COLO668 (cell line): ENCODE results near the gene COG3.
A peak's percentile ranks its signal among the peaks of the same experiment; 100 is the strongest.

Experiments used
- DNase-seq: peaks from one replicate; lab custom pipeline; 2025; ENCODE audit not compliant: unreplicated experiment; lab: John Stamatoyannopoulos, UW

COG3 gene

DNA sequence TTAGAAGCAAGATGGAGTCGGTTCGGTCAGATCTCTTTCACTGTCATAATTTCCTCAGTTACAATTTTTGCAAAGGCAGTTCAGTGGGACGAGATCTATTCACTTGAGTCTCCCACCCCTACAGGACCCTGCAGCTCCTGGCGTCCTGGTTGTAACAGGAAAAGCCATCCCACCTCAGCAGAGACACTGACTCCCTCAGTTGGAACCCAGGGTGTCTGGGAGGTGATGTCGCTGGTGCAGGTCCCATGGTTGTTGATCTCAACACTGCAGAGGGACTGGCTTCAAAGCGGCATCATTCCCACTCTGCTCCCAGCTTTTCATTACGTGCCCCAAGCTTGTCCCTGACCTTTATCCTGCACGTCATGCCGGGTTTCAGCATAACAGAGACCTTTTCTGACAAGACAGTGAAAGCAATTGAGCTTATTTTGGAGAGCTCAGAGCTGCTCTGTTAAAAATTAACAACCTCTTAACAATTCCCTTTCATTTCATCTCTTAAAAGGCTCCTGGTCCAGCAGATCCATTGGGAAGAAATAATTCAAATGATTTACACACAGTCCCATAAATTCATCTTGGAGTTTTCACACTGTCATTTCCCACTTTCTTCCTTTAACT, 17.6 kb upstream of the COG3 start:
- peak; percentile 39 for DNase-seq

GRCh38 chr13:45448965-45449559, 15.7 kb upstream of the COG3 start:
- DNase-seq = no peak

DNA sequence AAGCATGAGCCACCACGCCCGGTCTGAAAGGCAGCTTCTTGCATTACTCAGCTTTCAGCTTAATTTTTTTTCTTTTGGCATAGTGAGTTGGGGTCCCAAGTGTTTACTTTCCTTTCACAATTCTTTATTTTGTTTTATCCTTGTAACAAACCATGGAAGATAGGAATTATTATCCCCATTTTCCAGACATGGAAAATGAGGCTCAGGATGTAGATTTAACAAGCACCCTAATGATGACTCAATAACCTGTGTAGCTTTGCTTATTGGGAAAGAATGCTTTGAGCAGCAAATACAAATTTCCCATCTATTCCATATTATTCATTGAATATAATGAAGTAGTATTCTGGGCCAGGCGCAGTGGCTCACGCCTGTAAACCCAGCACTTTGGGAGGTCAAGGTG, 13.5 kb upstream of the COG3 start:
- no peak for DNase-seq

GRCh38 chr13:45454204-45454603, 10.5 kb upstream of the COG3 start:
- DNase-seq = no peak

DNA sequence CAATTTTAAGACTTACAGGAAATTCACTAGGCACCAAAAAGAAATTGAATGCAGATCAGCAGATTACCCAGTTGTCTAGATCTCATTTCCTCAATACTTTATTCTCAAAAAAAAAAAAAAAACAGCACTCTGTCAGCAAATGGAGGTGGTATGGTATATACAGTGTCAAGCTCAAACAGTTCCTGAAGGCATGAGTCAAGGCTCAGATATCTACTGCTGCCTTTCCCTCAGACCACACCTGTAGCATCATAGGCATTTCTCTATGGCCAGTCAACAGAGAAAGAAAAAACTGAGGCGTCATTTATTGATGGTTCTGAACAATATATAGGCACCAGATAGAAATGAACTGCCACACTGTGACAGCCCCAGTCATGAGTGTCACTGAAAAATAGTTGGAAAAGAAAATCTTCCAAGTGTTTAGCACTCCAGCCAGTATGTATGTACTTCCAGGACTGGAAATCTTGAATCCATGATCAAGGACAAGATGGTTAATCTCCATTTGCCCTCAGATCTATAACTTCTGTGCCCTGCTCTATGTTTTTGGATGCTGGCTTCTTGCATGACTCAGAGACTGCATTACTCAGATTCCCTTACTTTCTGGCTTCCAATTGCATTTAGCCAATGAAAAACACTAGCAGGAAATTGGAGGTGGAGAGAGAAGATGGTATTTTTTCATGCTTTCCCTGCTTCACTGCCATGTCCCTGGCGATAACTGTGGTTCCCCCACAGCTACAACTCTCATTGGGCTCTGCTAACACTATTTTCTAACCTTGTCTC, 8.4 kb upstream of the COG3 start:
- DNase-seq = no peak

DNA sequence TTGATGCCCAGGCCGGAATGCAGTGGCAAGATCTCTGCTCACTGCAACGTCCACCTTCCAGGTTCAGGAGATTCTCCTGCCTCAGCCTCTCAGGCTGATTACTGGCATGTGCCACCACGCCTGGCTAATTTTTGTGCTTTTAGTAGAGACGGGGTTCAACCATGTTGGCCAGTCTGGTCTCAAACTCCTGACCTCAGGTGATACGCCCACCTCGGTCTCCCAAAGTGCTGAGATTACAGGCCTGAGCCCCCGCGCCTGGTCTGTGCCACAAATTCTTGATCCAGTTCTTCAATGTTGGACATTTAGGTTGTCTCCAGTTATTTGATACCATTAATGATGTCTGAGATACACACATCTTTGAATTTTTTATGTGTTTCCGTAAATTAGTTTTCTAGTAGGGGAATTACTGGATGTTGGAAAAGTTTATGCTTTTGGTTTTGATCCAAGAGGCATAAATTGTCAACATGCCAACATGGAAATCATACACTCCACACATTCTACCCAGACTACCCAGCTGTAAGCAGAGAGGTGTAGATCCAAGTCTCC, 525 bp upstream of the COG3 start:
- DNase-seq = no peak

- DNase-seq = no peak
Measured at GRCh38 chr13:45466359-45466758, 1.6 kb downstream of the COG3 start.

GRCh38 chr13:45468635-45469034, 3.9 kb downstream of the COG3 start:
- DNase-seq = peak; percentile 47

- DNase-seq = no peak
Measured at GRCh38 chr13:45472171-45472705, 7.5 kb downstream of the COG3 start.

DNA sequence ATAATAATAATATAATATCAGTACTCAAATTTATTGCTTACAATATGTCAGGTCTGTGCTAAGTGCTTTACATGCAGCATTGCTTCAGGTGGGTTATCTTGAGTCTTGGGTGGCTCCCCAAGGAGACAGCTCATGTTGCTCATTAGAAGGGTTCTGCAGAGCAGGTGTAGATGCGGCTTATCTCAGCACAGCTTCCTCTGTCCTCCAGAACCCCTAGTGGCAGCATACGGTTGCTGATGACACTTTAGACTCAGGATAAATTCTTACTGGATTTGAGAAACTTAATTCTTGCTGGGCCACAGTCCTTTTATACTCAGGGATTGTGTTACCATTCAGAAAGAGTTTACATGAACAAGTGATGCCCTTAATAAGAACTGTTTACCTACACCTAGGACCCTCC, 8.9 kb downstream of the COG3 start:
- DNase-seq = no peak

- no peak for DNase-seq
Measured at GRCh38 chr13:45474584-45475454, 10.1 kb downstream of the COG3 start.

- no peak for DNase-seq
Measured at GRCh38 chr13:45479661-45480060, 14.9 kb downstream of the COG3 start.

DNA sequence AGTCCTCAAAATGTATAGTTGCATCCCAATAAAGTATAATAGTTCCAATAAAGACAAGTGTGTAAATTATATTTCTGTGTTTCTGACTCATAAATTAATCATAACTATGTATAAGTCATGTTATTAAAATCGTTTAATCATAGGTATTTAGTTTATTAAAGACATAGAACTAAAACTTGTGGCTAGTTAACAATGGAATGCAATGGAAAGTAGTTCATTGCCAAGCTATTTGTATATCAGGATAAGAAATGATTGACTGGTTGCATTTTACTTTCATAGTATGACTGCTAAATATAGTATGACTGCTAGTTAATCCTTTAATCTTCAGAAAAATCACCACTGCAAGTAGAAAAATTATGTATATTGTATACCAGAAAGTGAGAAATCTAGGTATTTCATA, 16.9 kb downstream of the COG3 start:
- no peak for DNase-seq

DNA sequence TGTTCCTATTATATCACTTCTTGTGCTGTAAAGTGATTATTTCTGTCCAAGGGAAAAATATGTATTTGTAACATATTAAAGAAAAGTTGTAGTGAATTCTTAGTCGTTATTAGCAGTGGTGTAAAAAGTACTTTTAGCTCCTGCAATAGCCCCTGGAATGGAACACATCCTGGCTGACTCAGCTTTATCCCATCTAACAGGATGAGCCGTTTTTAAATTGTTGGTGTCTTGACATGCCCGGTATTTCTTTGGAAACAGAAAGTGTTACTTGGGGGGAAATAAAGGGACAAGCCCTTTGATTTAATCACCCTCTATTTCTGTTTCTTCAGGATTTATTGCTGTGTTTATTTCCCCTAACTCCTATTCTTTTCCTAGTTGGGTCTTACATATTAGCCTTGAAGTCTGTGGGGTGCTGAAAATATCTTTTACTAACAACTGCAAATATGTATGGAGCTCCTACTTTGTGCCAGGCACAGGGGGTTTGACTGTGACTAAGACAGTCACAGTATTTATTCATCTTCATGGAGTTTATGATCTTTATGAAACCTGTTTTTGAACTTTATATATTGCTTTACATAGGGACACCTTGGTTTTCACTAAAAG, 17.9 kb downstream of the COG3 start:
- DNase-seq = no peak

DNA sequence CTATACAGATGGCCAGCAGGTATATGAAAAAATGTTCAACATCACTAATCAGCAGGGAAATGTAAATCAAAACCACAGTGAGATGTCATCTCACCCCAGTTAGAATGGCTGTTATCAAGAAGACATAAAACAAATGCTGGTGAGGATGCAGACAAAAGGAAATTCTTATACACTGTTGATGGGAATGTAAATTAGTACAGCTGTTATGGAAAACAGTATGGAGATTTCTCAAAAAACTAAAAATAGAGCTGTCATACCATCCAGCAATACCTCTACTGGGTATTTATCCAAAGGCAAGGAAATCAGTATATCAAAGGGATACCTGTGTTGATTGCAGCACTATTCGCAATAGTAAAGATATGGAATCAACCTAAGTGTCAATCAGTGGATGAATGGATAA, 22.9 kb downstream of the COG3 start:
- DNase-seq = no peak

DNA sequence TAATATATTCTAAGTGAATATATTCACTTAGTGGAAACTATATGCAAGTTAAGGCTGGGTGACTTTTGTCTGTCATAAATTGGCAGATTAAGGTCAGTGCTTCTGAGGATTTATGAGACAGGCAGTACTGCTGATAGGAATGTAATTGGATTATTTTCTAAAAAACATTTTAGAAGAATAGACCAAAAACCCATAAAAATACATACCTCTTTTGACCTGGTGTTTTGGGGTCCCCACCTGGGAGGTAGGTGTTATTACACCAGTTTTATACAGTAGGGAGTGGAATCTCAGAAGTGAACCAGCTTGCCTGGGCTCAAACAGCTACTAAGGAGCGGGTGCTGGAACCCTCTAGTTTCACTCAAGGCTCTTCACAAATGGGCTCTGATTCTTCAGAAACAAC, 25.3 kb downstream of the COG3 start:
- no peak for DNase-seq

DNA sequence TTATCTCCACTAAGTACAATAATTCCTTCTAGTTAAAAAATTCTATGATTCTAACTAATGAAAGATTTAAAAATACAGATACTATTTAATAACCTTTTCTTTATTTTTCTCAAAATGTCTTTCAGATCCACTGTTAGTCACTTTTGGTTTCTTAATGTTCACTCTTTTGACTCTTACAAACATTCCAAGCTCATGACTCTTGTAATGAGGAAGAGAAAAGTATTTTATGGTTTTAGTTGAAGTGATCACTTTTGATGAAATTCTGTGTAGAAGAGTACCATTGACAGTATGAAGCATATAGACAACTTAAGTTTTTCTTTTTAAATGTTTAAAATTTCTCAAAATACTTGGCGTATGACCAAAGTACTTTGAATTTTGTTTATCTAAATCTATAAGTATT, 27.8 kb downstream of the COG3 start:
- DNase-seq = no peak

- DNase-seq = no peak
Measured at GRCh38 chr13:45496942-45497341, 32.2 kb downstream of the COG3 start.

- DNase-seq = no peak
Measured at GRCh38 chr13:45500492-45501174, 35.9 kb downstream of the COG3 start.

GRCh38 chr13:45501175-45501526, 36.4 kb downstream of the COG3 start:
- no peak for DNase-seq
